ENCODE measurements around the gene GLI2. TPM values are rescaled to one million over a fixed set of nuclear protein-coding genes. Genes with fewer than 3 reads are reported as not detected.

Gene GLI2
- total RNA-seq, 1 donor from 2014 or later: 16.2 TPM

DNA sequence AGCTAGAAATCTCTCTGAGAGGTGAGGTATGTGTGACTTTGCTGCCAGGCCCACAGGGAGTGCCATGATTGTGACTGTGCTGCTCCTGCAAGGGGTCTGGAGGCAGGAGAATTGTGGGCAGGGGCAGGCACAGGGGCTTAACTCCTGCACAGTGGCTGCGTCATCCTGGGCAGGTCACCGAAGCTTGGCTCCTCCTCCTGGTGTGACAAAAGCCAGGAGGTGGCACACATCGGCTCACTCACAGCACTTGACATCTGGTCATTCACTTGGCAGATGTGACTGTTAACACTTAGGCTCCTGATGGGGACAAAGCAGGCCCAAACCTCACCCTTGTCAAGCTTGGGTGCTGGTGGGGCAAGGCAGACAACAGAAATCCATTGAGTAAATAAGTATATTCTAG, 36.4 kb upstream of the GLI2 start:
- no peaks in the 10 kb centered on the region for H3K4me1 ChIP-seq
- H3K9me3 ChIP-seq: no peaks in the 10 kb centered on the region
- no peak overlapping the region for H3K4me3 ChIP-seq
- TF ChIP-seq CTCF (IDR thresholded peaks at IDR 0.05): no peak
- DNase-seq (ENCODE audit: extremely low spot score in 2 of 2): no peak
- no peak overlapping the region for H3K27ac ChIP-seq
- no peaks in the 10 kb centered on the region for H3K36me3 ChIP-seq
- H3K27me3 ChIP-seq: no peaks in the 10 kb centered on the region
- intact Hi-C loops (cut with DNase I): no loop called here

- intact Hi-C loops (cut with DNase I): no loop called here
- no peak for DNase-seq (ENCODE audit: extremely low spot score in 2 of 2)
- Histone ChIP-seq H3K4me3 (no peak overlapping the region), H3K36me3 (no peaks in the 10 kb centered on the region), H3K27me3 (no peaks in the 10 kb centered on the region), H3K4me1 (no peaks in the 10 kb centered on the region), H3K9me3 (no peaks in the 10 kb centered on the region), H3K27ac (no peak overlapping the region)
- TF ChIP-seq POLR2A (IDR thresholded peaks at IDR 0.05) (no peak), CTCF (IDR thresholded peaks at IDR 0.05) (no peak), POLR2AphosphoS5 (IDR thresholded peaks at IDR 0.05; ENCODE audit: insufficient read depth in 1 of 2, low read depth in 1 of 2) (no peak)
Observed at GRCh38 chr2:120700659-120701058, 35.0 kb upstream of the GLI2 start.

GRCh38 chr2:120701096-120701495, 34.6 kb upstream of the GLI2 start:
- H3K36me3 ChIP-seq: no peaks in the 10 kb centered on the region
- no peaks in the 10 kb centered on the region for H3K9me3 ChIP-seq
- no peak overlapping the region for H3K4me3 ChIP-seq
- TF ChIP-seq POLR2AphosphoS5 (IDR thresholded peaks at IDR 0.05; ENCODE audit: insufficient read depth in 1 of 2, low read depth in 1 of 2) (no peak), CTCF (IDR thresholded peaks at IDR 0.05) (no peak), POLR2A (IDR thresholded peaks at IDR 0.05) (no peak)
- no peaks in the 10 kb centered on the region for H3K4me1 ChIP-seq
- no peak for DNase-seq (ENCODE audit: extremely low spot score in 2 of 2)
- H3K27me3 ChIP-seq: no peaks in the 10 kb centered on the region
- intact Hi-C loops (cut with DNase I): no loop called here
- H3K27ac ChIP-seq: no peak overlapping the region

DNA sequence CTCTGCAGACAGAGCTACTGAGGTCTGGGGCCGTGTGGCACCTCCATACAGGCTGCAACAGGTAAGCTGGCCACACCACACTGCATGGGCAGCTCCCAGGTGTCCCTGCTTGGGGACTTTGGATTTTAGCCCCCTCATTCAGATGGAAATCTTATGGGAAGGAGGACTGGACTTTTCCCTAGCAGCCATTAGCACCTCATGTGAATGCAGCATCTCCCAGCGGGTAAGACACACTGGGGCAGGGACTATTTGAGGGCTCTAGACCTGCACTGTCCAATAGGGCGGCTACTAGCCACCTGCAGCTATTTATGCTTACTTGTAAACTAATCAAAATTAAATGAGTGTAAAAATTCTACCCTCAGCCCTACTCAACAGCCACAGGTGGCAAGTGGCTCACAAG, 34.2 kb upstream of the GLI2 start:
- Histone ChIP-seq H3K4me3 (no peak overlapping the region), H3K36me3 (no peaks in the 10 kb centered on the region), H3K27ac (no peak overlapping the region), H3K27me3 (no peaks in the 10 kb centered on the region), H3K4me1 (no peaks in the 10 kb centered on the region), H3K9me3 (no peaks in the 10 kb centered on the region)
- TF ChIP-seq POLR2A (IDR thresholded peaks at IDR 0.05) (no peak), POLR2AphosphoS5 (IDR thresholded peaks at IDR 0.05; ENCODE audit: insufficient read depth in 1 of 2, low read depth in 1 of 2) (no peak), CTCF (IDR thresholded peaks at IDR 0.05) (no peak)
- DNase-seq (ENCODE audit: extremely low spot score in 2 of 2): no peak
- intact Hi-C loops (cut with DNase I): no loop called here

GRCh38 chr2:120702061-120702460, 33.6 kb upstream of the GLI2 start:
- DNase-seq (ENCODE audit: extremely low spot score in 2 of 2): no peak
- H3K4me1 ChIP-seq: no peaks in the 10 kb centered on the region
- H3K27ac ChIP-seq: no peak overlapping the region
- no peaks in the 10 kb centered on the region for H3K27me3 ChIP-seq
- no peak for TF ChIP-seq CTCF (IDR thresholded peaks at IDR 0.05)
- no peak for TF ChIP-seq POLR2AphosphoS5 (IDR thresholded peaks at IDR 0.05; ENCODE audit: insufficient read depth in 1 of 2, low read depth in 1 of 2)
- TF ChIP-seq POLR2A (IDR thresholded peaks at IDR 0.05): no peak
- no peaks in the 10 kb centered on the region for H3K9me3 ChIP-seq
- no peak overlapping the region for H3K4me3 ChIP-seq
- intact Hi-C loops (cut with DNase I): no loop called here
- no peaks in the 10 kb centered on the region for H3K36me3 ChIP-seq

Measured in vagina (tissue), 2 donors.